Measurements from ENCODE around the gene LONP1. TPM values are rescaled to one million over a fixed set of nuclear protein-coding genes. Genes with fewer than 3 reads are reported as not detected.
A peak's percentile ranks its signal among the peaks of the same experiment; 100 is the strongest.
"Not testable (repeated sequence)": the region's sequence is repeated elsewhere in the genome, so short reads cannot be mapped to it uniquely, and the experiment has no call there.

Gene LONP1
- polyA plus RNA-seq, 1 donor = 54.0 TPM

GRCh38 chr19:5693195-5694166, 26.5 kb downstream of the LONP1 start:
- no peaks in the 10 kb centered on the region for H3K9me3 ChIP-seq (ENCODE audit: control insufficient read depth, low read depth, low read length)
- peaks cover 67% of the 10 kb centered on the region for H3K36me3 ChIP-seq (ENCODE audit: control insufficient read depth, insufficient read depth, low read length)
- H3K4me3 ChIP-seq (ENCODE audit: low read length) = no peak overlapping the region
- no peaks in the 10 kb centered on the region for H3K27me3 ChIP-seq (ENCODE audit: control insufficient read depth, insufficient read depth, low read length)
- peaks cover 6% of the 10 kb centered on the region for H3K4me1 ChIP-seq (ENCODE audit: control insufficient read depth, insufficient read depth, low read length)
- no peak for DNase-seq
- H3K27ac ChIP-seq (ENCODE audit: low read length) = no peak overlapping the region
- no CpG with 5 or more reads among the region's 39 CpGs for WGBS (ENCODE audit: insufficient coverage, low lambda C conversion rate)

- Histone ChIP-seq H3K9me3 (ENCODE audit: control insufficient read depth, low read depth, low read length) (peaks cover 3% of the 10 kb centered on the region), H3K36me3 (ENCODE audit: control insufficient read depth, insufficient read depth, low read length) (peaks cover 61% of the 10 kb centered on the region), H3K27me3 (ENCODE audit: control insufficient read depth, insufficient read depth, low read length) (no peaks in the 10 kb centered on the region), H3K27ac (ENCODE audit: low read length) (no peak overlapping the region), H3K4me1 (ENCODE audit: control insufficient read depth, insufficient read depth, low read length) (peaks cover 6% of the 10 kb centered on the region), H3K4me3 (ENCODE audit: low read length) (no peak overlapping the region)
- no CpG with 5 or more reads among the region's 7 CpGs for WGBS (ENCODE audit: insufficient coverage, low lambda C conversion rate)
- DNase-seq = no peak
Measured at GRCh38 chr19:5692723-5693194, 27.2 kb downstream of the LONP1 start.

- Histone ChIP-seq H3K36me3 (ENCODE audit: control insufficient read depth, insufficient read depth, low read length) (peaks cover 56% of the 10 kb centered on the region), H3K4me1 (ENCODE audit: control insufficient read depth, insufficient read depth, low read length) (peaks cover 9% of the 10 kb centered on the region), H3K4me3 (ENCODE audit: low read length) (peak overlapping the region; percentile 97), H3K9me3 (ENCODE audit: control insufficient read depth, low read depth, low read length) (peaks cover 8% of the 10 kb centered on the region), H3K27me3 (ENCODE audit: control insufficient read depth, insufficient read depth, low read length) (no peaks in the 10 kb centered on the region), H3K27ac (ENCODE audit: low read length) (peak overlapping the region; percentile 87)
- no CpG with 5 or more reads among the region's 42 CpGs for WGBS (ENCODE audit: insufficient coverage, low lambda C conversion rate)
- no peak for DNase-seq
Measured at GRCh38 chr19:5691822-5692722, 27.9 kb downstream of the LONP1 start.

DNA sequence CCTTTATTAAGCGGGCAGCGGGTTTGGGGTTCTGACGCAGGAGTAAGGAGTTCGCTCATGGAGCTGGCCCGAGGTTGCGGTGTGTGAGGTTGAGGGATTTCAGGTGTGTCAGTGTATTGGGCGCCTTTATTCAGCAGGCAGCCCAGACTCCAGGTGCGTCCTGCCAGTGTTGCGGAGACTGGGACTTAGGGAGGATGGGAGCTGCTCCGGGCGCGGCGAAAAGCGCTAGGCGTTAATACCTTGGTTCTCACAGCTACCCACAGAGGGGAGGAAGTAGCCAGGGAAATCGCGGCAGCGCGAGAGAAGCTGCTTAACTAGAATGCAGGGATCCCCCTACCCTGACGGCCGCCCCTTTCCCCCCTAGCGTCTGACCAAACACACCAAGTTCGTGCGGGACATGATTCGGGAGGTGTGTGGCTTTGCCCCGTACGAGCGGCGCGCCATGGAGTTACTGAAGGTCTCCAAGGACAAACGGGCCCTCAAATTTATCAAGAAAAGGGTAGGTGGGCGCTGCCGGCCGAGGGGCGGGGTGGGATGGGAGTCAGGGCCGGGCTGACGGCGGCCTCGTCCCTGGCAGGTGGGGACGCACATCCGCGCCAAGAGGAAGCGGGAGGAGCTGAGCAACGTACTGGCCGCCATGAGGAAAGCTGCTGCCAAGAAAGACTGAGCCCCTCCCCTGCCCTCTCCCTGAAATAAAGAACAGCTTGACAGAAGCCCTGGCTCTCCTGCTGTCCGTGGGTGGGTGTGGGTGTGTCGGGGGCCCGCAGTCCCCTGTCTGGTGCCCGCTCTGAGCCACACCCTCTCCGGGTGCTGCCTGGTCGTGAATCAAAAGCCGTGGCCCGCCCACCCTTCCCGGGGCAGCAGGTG, 28.8 kb downstream of the LONP1 start:
- H3K9me3 ChIP-seq (ENCODE audit: control insufficient read depth, low read depth, low read length) = peaks cover 9% of the 10 kb centered on the region
- H3K27me3 ChIP-seq (ENCODE audit: control insufficient read depth, insufficient read depth, low read length) = no peaks in the 10 kb centered on the region
- H3K4me1 ChIP-seq (ENCODE audit: control insufficient read depth, insufficient read depth, low read length) = peaks cover 13% of the 10 kb centered on the region
- WGBS (ENCODE audit: insufficient coverage, low lambda C conversion rate) = no CpG with 5 or more reads among the region's 54 CpGs
- H3K4me3 ChIP-seq (ENCODE audit: low read length) = peak overlapping the region; percentile 97
- peak overlapping the region; percentile 87 for H3K27ac ChIP-seq (ENCODE audit: low read length)
- DNase-seq = peak; percentile 53 to 72
- H3K36me3 ChIP-seq (ENCODE audit: control insufficient read depth, insufficient read depth, low read length) = peaks cover 48% of the 10 kb centered on the region

DNA sequence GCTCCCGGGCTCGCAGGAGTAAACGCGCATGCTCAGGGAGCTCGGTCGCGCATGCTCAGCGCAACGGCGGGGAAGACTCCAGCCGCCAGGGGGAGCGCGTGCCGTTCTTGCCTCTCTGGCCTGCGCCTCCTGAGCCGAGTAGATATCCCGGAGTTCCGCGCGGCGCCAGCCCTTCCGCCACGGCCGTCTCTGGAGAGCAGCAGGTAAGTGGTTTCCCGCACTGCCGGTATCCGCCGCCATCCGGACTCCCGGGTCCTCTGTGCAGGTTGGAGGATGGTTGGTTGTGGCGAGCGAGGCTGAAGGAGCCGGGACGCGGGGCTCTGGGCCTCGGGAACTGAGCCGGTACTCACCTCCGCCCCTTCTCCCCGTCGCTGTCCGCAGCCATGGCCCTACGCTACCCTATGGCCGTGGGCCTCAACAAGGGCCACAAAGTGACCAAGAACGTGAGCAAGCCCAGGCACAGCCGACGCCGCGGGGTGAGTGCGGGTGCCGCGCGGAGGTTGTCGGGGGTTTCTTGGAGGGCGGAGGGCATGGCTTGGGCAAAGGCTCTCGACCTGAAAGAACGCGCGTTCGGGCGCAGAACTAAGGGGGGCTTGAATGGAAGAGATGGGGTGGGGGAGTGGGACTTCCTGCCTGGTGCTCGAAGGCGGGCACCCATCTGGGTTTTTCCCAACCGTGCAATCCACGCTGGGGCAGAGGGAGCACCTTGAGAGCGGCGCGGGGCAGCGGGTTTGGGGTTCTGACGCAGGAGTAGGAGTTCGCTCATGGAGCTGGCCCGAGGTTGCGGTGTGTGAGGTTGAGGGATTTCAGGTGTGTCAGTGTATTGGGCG, 29.6 kb downstream of the LONP1 start, which contains the start of gene RPL36:
TSS of gene RPL36 (plus strand) at position 171 of the 830 bp plus-strand sequence. CDS start at position 384, 213 bp downstream.
- peak within 1 kb of the TSS; percentile 97 for H3K4me3 ChIP-seq (ENCODE audit: low read length)
- H3K27ac ChIP-seq (ENCODE audit: low read length) = peak within 1 kb of the TSS; percentile 87
- no CpG with 5 or more reads among the region's 73 CpGs for WGBS (ENCODE audit: insufficient coverage, low lambda C conversion rate)
- DNase-seq = peak; percentile 97 to 99
- peaks cover 9% of the 10 kb centered on the region for H3K9me3 ChIP-seq (ENCODE audit: control insufficient read depth, low read depth, low read length)
- no peaks in the 10 kb centered on the region for H3K27me3 ChIP-seq (ENCODE audit: control insufficient read depth, insufficient read depth, low read length)
- H3K4me1 ChIP-seq (ENCODE audit: control insufficient read depth, insufficient read depth, low read length) = peaks cover 14% of the 10 kb centered on the region
- peaks cover 39% of the 10 kb centered on the region for H3K36me3 ChIP-seq (ENCODE audit: control insufficient read depth, insufficient read depth, low read length)

DNA sequence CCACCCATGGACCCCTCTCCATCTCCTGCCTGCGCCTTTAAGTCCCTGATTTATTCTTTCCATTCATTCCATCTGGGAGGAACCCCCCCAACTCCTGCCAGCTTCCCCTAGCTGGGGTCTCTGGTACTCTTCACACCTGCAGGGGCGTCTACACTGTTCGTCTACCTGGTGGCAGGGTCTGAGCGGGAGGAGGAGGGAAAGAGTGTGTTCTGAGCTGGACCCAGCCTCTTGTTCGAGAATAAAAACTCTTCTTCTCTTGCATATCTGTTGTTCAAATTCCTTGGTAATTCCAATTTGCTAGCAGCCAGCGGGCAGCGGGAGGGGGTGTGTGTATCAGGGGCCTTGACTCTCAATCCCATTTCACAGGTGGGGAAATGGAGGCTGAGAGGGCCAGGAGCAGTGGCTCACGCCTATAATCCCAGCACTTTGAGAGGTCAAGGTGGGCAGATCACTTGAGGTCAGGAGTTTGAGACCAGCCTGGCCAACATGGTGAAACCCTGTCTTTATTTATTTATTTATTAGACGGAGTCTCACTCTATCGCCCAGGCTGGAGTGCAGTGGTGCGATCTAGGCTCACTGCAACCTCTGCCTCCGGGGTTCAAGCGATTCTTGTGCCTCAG, 31.6 kb downstream of the LONP1 start:
- WGBS (ENCODE audit: insufficient coverage, low lambda C conversion rate) = 100% methylated on average over 2 of the region's 13 CpGs
- DNase-seq; H3K27me3 ChIP-seq (ENCODE audit: control insufficient read depth, insufficient read depth, low read length); H3K9me3 ChIP-seq (ENCODE audit: control insufficient read depth, low read depth, low read length); H3K4me3 ChIP-seq (ENCODE audit: low read length); H3K27ac ChIP-seq (ENCODE audit: low read length): not testable (repeated sequence)
- Histone ChIP-seq H3K4me1 (ENCODE audit: control insufficient read depth, insufficient read depth, low read length) (peaks cover 14% of the 10 kb centered on the region), H3K36me3 (ENCODE audit: control insufficient read depth, insufficient read depth, low read length) (peaks cover 19% of the 10 kb centered on the region)

DNA sequence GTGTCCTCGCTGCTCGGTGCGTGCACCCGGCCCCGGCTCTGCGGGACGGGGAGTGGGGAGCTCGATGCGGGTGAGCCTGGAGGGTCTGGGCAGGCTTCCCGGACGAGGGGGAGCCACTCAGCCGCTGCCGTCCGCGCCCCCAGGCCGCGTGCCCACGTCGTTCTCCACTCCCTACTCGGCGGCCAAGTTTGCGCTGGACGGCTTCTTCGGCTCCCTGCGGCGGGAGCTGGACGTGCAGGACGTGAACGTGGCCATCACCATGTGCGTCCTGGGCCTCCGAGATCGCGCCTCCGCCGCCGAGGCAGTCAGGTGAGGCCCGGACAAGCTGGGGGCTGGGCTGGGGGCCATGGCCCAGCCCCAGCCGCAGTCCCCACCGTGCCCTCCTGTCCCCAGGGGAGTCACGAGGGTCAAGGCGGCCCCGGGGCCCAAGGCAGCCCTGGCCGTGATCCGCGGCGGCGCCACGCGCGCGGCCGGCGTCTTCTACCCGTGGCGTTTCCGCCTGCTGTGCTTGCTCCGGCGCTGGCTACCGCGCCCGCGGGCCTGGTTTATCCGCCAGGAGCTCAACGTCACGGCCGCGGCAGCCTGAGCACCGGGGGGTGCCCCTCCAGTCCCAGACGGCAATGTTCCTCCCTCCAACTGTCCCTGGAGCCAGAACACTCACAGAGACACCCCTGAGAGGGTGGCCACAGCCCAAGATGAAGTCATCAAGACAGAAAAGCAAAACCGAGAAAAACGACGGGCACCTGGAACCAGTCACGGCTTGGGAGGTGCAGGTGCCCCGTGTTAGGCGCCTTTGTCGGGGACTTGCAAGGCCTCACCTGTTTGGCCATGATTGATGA, 32.4 kb downstream of the LONP1 start:
- Histone ChIP-seq H3K27me3 (ENCODE audit: control insufficient read depth, insufficient read depth, low read length) (no peaks in the 10 kb centered on the region), H3K9me3 (ENCODE audit: control insufficient read depth, low read depth, low read length) (peaks cover 9% of the 10 kb centered on the region), H3K4me3 (ENCODE audit: low read length) (peak overlapping the region; percentile 35), H3K4me1 (ENCODE audit: control insufficient read depth, insufficient read depth, low read length) (peaks cover 14% of the 10 kb centered on the region), H3K27ac (ENCODE audit: low read length) (peak overlapping the region; percentile 77), H3K36me3 (ENCODE audit: control insufficient read depth, insufficient read depth, low read length) (peaks cover 11% of the 10 kb centered on the region)
- WGBS (ENCODE audit: insufficient coverage, low lambda C conversion rate) = 90% methylated on average over 2 of the region's 76 CpGs
- DNase-seq = no peak

GRCh38 chr19:5686647-5687359, 33.1 kb downstream of the LONP1 start:
- H3K9me3 ChIP-seq (ENCODE audit: control insufficient read depth, low read depth, low read length) = peaks cover 9% of the 10 kb centered on the region
- DNase-seq = peak; percentile 94 to 95
- H3K27me3 ChIP-seq (ENCODE audit: control insufficient read depth, insufficient read depth, low read length) = no peaks in the 10 kb centered on the region
- H3K36me3 ChIP-seq (ENCODE audit: control insufficient read depth, insufficient read depth, low read length) = peaks cover 4% of the 10 kb centered on the region
- H3K4me3 ChIP-seq (ENCODE audit: low read length) = peak overlapping the region; percentile 35
- H3K27ac ChIP-seq (ENCODE audit: low read length) = peak overlapping the region; percentile 77
- peaks cover 8% of the 10 kb centered on the region for H3K4me1 ChIP-seq (ENCODE audit: control insufficient read depth, insufficient read depth, low read length)
- no CpG with 5 or more reads among the region's 59 CpGs for WGBS (ENCODE audit: insufficient coverage, low lambda C conversion rate)
